ENCODE results near the gene STIM2. TPM values are rescaled to one million over a fixed set of nuclear protein-coding genes. Genes with fewer than 3 reads are reported as not detected.

The STIM2 gene
- total and polyA plus RNA-seq, 2 of the 4 experiments (the other 2 are of a cell fraction) = 16.1 to 27.6 TPM

- ChIA-PET CTCF (interaction anchor here (0.8 to 1.0 kb wide), 2 partner anchors 14 to 144 kb away, joined by 3 read pairs; no protein-coding TSS in a partner anchor), POLR2A (ENCODE audit: unreplicated experiment) (no interaction called here)
- DNase-seq = peak; percentile 36
- peak; percentile 51 for ATAC-seq (ENCODE audit: low read depth)
- peaks cover 2% of the 10 kb centered on the region; the same call in 1 of the 2 replicates for H3K36me3 ChIP-seq (ENCODE audit: control insufficient read depth, insufficient read depth, low read length)
- peaks cover 10% of the 10 kb centered on the region for H3K4me1 ChIP-seq (ENCODE audit: control insufficient read depth, insufficient read depth, low read length)
- no TSS peak for BruUV-seq (replicated peaks)
- H3K4me2 ChIP-seq (ENCODE audit: low read depth, low read length) = peak overlapping the region; percentile 89
- H4K91ac ChIP-seq (ENCODE audit: insufficient read depth, low read depth, low read length) = peak overlapping the region; percentile 53; the same call in 1 of the 2 replicates
- H2BK15ac ChIP-seq (ENCODE audit: low read depth, low read length) = no peak overlapping the region
- 0 out of 2 replicates have a peak overlapping the region, but pooled peaks have one; percentile 33 for H3K14ac ChIP-seq (replicated peaks; ENCODE audit: low read depth, low read length)
- H2BK120ac ChIP-seq (ENCODE audit: low read depth, low read length) = peak overlapping the region; percentile 82
- H3K23ac ChIP-seq (ENCODE audit: low read depth, low read length) = peak overlapping the region; percentile 68; the same call in 1 of the 2 replicates
- TF ChIP-seq RAD21 (IDR thresholded peaks at IDR 0.05; ENCODE audit: low read length) = no peak
- no peaks in the 10 kb centered on the region; the same call in 1 of the 2 replicates for H4K20me1 ChIP-seq (ENCODE audit: insufficient read depth, low read length)
- H3K4me3 ChIP-seq (ENCODE audit: insufficient read depth, low read depth, low read length) = no peak overlapping the region
- H3K56ac ChIP-seq (ENCODE audit: extremely low read depth, insufficient read depth, low read length) = no peak overlapping the region; the same call in 1 of the 2 replicates
- H3K18ac ChIP-seq (ENCODE audit: low read depth, low read length) = peak overlapping the region; percentile 92
- intact Hi-C loops (cut with micrococcal nuclease) = loop anchor here (5.0 kb wide), 2 partner anchors 274 to 424 kb away; partner anchors contain the start of gene TBC1D19
- H4K8ac ChIP-seq (ENCODE audit: low read depth in 2 of 2, low read length in 2 of 2) = peak overlapping the region in 1 of 2 experiments; percentile 33; a peak in 1 of 4 replicates
- peak overlapping the region; percentile 83 for H2BK5ac ChIP-seq (ENCODE audit: low read depth, low read length, poor library complexity, severe bottlenecking)
- H3K4ac ChIP-seq (ENCODE audit: low read depth, low read length) = peak overlapping the region; percentile 61
- peak overlapping the region; percentile 82 for H2BK20ac ChIP-seq (ENCODE audit: low read depth, low read length)
- no peak overlapping the region for H2AFZ ChIP-seq (replicated peaks; ENCODE audit: low read length, poor library complexity)
- no peak overlapping the region for H2AK9ac ChIP-seq (replicated peaks; ENCODE audit: low read depth, low read length, poor library complexity)
- in situ Hi-C loops (cut with MboI; ENCODE audit: low sequenced_read_pairs) = loop anchor here (5.0 to 25.0 kb wide), 6 partner anchors 134 to 1019 kb away; no protein-coding TSS in a partner anchor
- WGBS, 2 experiments (ENCODE audit: extremely low coverage in 2 of 2, insufficient read length in 1 of 2) = no CpG with 5 or more reads among the region's 10 CpGs
- dilution Hi-C loops (cut with HindIII; ENCODE audit: low sequenced_read_pairs, unreplicated experiment) = no loop called here
- no peaks in the 10 kb centered on the region for H3K9me1 ChIP-seq (ENCODE audit: insufficient read depth, low read length)
- peak overlapping the region; percentile 88 for H4K5ac ChIP-seq (ENCODE audit: low read depth, low read length)
- no peaks in the 10 kb centered on the region for H3K79me1 ChIP-seq (ENCODE audit: low read depth in 1 of 2, low read length in 2 of 2)
- H3K27me3 ChIP-seq (ENCODE audit: control insufficient read depth, insufficient read depth, low read length) = no peaks in the 10 kb centered on the region
- H3K9ac ChIP-seq (ENCODE audit: low read depth, low read length) = no peak overlapping the region
- H3K27ac ChIP-seq (ENCODE audit: insufficient read depth, low read length) = peak overlapping the region; percentile 47; the same call in 1 of the 2 replicates
- H2AK5ac ChIP-seq (ENCODE audit: low read depth, low read length) = peak overlapping the region; percentile 9; the same call in 1 of the 2 replicates
- no peaks in the 10 kb centered on the region for H3K9me3 ChIP-seq (ENCODE audit: control insufficient read depth, insufficient read depth, low read length)
These were observed 145.4 kb downstream of the STIM2 start for GRCh38 chr4:27005905-27006590.
